ENCODE measurements around the gene LRCH3.

GRCh38 chr3:197878427-197878826 is 87.4 kb downstream of the LRCH3 start:
- no peak for TF ChIP-seq CTCF (IDR thresholded peaks at IDR 0.05; ENCODE audit: insufficient read depth, low read depth, low read length)
- no peak for TF ChIP-seq EZH2 (IDR thresholded peaks at IDR 0.05; ENCODE audit: insufficient read depth, low read length)
